Measurements from ENCODE around the gene SSR4.
"Not testable (repeated sequence)": the region's sequence is repeated elsewhere in the genome, so short reads cannot be mapped to it uniquely, and the experiment has no call there.

SSR4 gene

GRCh38 chrX:153794018-153794896 lies at the start of gene SSR4, which contains the start of gene IDH3G:
SSR4 (plus strand) TSS chrX:153794668; CDS start chrX:153794688, 20 bp downstream.
IDH3G (minus strand) TSS chrX:153794375; CDS start chrX:153794326, 49 bp downstream.
- peak within 1 kb of the TSS; percentile 78 to 81 for H3K4me3 ChIP-seq (replicated peaks in 1 of 2; ENCODE audit: low read depth in 2 of 2, low read length in 2 of 2)
- TF ChIP-seq CTCF (IDR thresholded peaks at IDR 0.05; ENCODE audit: low read depth, low read length), result no peak
- peak; percentile 94 to 97 for DNase-seq (ENCODE audit: low read depth in 2 of 2)

GRCh38 chrX:153745067-153745433 lies 49.4 kb upstream of the SSR4 start:
- H3K4me3 ChIP-seq (replicated peaks in 1 of 2; ENCODE audit: low read depth in 2 of 2, low read length in 2 of 2); DNase-seq (ENCODE audit: low read depth in 2 of 2): not testable (repeated sequence)

- no peak overlapping the region for H3K4me3 ChIP-seq (replicated peaks in 1 of 2; ENCODE audit: low read depth in 2 of 2, low read length in 2 of 2)
Observed at GRCh38 chrX:153746359-153746758, 48.1 kb upstream of the SSR4 start.

GRCh38 chrX:153746991-153747390 lies 47.5 kb upstream of the SSR4 start:
- not testable (repeated sequence) for H3K4me3 ChIP-seq (replicated peaks in 1 of 2; ENCODE audit: low read depth in 2 of 2, low read length in 2 of 2); DNase-seq (ENCODE audit: low read depth in 2 of 2)

More at GRCh38 chrX:153746359-153746758, 48.1 kb upstream of the SSR4 start:
- DNase-seq (ENCODE audit: low read depth in 2 of 2), result no peak
- TF ChIP-seq CTCF (IDR thresholded peaks at IDR 0.05; ENCODE audit: low read depth, low read length), result no peak

- not testable (repeated sequence) for DNase-seq (ENCODE audit: low read depth in 2 of 2)
Observed at GRCh38 chrX:153749017-153749416, 45.5 kb upstream of the SSR4 start.

GRCh38 chrX:153750127-153750774 lies 44.2 kb upstream of the SSR4 start:
- no peak for DNase-seq (ENCODE audit: low read depth in 2 of 2)
- TF ChIP-seq CTCF (IDR thresholded peaks at IDR 0.05; ENCODE audit: low read depth, low read length), result no peak

More at GRCh38 chrX:153749017-153749416, 45.5 kb upstream of the SSR4 start:
- not testable (repeated sequence) for H3K4me3 ChIP-seq (replicated peaks in 1 of 2; ENCODE audit: low read depth in 2 of 2, low read length in 2 of 2)

GRCh38 chrX:153755136-153755535 lies 39.3 kb upstream of the SSR4 start:
- no peak for DNase-seq (ENCODE audit: low read depth in 2 of 2)
- no peak for TF ChIP-seq CTCF (IDR thresholded peaks at IDR 0.05; ENCODE audit: low read depth, low read length)
- H3K4me3 ChIP-seq (replicated peaks in 1 of 2; ENCODE audit: low read depth in 2 of 2, low read length in 2 of 2), result no peak overlapping the region

More at GRCh38 chrX:153750127-153750774, 44.2 kb upstream of the SSR4 start:
- no peak overlapping the region for H3K4me3 ChIP-seq (replicated peaks in 1 of 2; ENCODE audit: low read depth in 2 of 2, low read length in 2 of 2)

- no peak overlapping the region for H3K4me3 ChIP-seq (replicated peaks in 1 of 2; ENCODE audit: low read depth in 2 of 2, low read length in 2 of 2)
- no peak for DNase-seq (ENCODE audit: low read depth in 2 of 2)
- no peak for TF ChIP-seq CTCF (IDR thresholded peaks at IDR 0.05; ENCODE audit: low read depth, low read length)
Observed at GRCh38 chrX:153761863-153762262, 32.6 kb upstream of the SSR4 start.

Measured in cardiac fibroblast (primary cell).